Measurements from ENCODE around the gene GKN1. TPM values are rescaled to one million over a fixed set of nuclear protein-coding genes. Genes with fewer than 3 reads are reported as not detected.
"Not testable (repeated sequence)": the region's sequence is repeated elsewhere in the genome, so short reads cannot be mapped to it uniquely, and the experiment has no call there.

Gene GKN1
- total RNA-seq = not detected

DNA sequence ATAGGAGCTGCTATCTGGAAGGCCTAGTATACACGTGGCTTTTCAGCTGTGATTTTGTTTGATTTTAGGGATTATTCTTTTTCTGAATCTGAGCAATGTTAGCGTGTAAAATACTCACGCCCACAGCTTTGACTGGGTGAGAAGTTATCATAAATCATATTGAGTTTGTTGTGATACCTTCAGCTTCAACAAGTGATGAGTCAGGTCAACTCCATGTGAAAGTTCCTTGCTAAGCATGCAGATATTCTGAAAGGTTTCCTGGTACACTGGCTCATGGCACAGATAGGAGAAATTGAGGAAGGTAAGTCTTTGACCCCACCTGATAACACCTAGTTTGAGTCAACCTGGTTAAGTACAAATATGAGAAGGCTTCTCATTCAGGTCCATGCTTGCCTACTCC lies at the start of gene GKN1:
Gene GKN1 (plus strand): TSS at position 386 of the 400 bp plus-strand sequence. CDS start 42 bp downstream, outside the sequence.
- no peak for DNase-seq (ENCODE audit: low spot score)

GRCh38 chr2:68925295-68925896 lies 49.0 kb upstream of the GKN1 start:
- DNase-seq (ENCODE audit: low spot score) = peak; percentile 62

DNA sequence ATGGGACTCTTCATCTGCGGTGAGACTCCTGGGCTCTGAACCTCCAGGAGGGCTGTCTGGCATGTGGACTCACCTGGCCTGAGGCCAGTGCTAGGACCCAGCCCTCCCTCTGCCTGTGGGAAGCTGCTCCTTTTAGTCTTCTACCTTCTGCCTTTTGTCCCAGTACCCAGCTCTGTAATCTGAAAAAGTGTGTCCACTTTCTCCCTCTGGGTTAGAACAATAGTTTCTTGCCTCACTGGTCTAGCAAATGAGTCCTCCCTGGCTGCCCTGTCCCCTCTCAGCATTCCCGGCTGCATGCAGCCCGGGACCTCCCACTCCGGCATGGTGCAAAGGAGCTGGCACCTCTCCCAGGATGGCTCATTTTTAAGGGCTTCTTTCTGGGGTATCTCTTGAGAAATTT lies 47.6 kb upstream of the GKN1 start:
- no peak for DNase-seq (ENCODE audit: low spot score)

GRCh38 chr2:68931149-68931711 lies 43.2 kb upstream of the GKN1 start:
- DNase-seq (ENCODE audit: low spot score) = no peak

GRCh38 chr2:68931799-68932198 lies 42.6 kb upstream of the GKN1 start:
- no peak for DNase-seq (ENCODE audit: low spot score)

DNA sequence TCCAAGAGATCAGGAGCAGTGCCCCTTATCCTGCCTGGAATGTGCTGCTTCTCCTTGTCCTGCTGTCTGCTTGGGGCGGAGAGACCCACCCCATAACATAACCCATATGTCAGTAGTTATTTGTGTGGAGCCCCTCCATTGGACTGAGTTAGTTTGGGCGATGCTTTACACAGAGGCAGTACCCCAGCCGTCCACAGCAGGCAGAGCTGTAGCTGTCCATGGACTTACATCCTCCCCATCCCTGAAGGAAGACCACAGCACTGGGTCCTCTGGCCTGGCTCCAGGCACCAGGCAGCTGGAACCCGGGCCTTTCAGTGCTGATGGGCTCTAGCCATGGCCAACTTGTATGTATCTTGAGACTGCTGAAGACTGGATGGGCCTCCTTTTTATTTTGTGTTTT lies 42.0 kb upstream of the GKN1 start:
- DNase-seq (ENCODE audit: low spot score) = no peak

- DNase-seq (ENCODE audit: low spot score) = no peak
Measured at GRCh38 chr2:68934021-68934420, 40.4 kb upstream of the GKN1 start.

DNA sequence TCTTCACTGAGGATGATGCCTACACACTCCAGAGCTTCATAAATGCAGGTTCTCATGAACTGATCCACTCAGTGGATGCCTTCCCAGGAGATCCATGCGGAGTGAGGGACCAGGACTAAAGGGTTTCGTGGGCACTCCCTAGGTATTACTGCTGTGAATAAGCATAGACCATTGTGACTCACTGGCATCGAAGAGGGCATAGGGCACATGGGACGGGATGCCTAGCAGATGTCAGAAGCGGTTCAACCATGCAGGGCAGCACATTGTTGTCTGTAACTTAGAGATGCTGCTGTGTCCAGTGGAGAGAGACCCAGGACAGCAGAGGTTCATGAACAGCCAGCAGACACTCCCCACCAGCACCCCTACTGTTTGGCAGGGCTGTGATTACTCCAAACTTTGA lies 39.0 kb upstream of the GKN1 start:
- no peak for DNase-seq (ENCODE audit: low spot score)

DNA sequence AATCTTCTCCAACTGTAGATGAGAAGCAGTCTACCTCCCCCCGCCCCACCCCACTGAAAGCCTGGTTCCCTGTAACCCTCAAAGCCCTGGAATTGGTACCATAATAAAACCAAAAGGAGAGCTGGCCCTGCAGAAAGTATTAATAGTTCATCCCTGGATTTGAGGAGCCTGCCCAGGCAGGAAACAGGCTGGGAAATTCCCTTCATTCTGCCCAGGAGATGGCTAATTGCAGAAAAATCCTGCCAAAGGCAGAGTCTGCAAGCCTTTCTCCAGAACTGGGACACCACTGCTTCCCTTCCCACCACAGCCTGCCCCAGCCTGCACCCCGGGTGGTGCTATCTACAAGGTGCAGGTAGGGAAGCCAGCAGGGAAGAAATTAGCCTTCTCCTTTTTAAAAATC lies 38.0 kb upstream of the GKN1 start:
- DNase-seq (ENCODE audit: low spot score) = no peak

GRCh38 chr2:68936889-68937288 lies 37.5 kb upstream of the GKN1 start:
- DNase-seq (ENCODE audit: low spot score) = no peak

DNA sequence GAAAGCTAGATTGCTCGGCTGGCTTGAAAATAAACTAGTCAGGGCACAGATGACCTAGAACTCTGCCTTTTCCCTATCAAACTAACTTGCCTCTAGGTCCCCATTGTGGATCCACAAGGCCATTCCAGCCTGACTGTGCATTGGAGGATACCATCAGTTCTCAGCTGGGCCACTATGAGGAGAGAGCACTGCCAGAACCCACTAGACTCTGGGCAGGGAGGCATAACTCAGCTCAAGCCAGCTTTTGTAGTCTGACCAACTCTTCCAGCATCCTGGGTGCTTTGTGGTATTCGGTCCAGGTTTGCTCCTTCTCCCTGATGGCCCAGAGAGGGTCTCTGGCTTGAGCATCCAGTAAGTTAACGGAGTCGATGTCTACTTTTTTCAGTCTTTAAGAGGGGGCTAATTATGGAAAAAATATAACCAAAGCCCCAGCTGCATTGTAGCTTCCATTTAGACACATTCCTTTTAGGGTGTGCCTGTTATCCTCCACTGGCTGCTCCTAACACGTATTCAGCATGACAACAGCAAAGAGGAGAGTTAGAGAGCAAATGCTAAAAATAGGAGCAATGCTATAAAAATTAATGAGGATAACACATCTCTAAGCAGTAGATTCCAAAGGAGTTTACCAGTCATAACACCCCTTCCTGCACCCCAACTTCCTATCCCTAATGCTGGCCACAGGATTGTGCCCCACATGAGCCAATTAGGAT lies 36.9 kb upstream of the GKN1 start:
- DNase-seq (ENCODE audit: low spot score) = no peak

GRCh38 chr2:68938938-68939337 lies 35.5 kb upstream of the GKN1 start:
- no peak for DNase-seq (ENCODE audit: low spot score)

DNA sequence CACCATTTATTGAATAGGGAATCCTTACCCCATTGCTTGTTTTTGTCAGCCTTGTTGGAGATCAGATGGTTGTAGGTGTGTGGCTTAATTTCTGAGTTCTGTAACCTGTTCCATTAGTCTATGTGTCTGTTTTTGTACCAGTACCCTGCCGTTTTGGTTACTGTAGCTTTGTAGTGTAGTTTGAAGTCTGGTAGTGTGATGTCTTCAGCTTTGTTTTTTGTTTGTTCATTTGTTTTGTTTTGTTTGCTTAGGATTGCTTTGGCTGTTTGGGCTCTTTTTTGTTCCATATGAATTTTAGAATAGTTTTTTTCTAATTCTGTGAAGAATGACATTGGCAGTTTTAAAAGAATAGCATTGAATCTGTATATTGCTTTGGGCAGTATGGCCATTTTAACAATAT lies 34.5 kb upstream of the GKN1 start:
- no peak for DNase-seq (ENCODE audit: low spot score)

- no peak for DNase-seq (ENCODE audit: low spot score)
Measured at GRCh38 chr2:68940369-68940768, 34.1 kb upstream of the GKN1 start.

GRCh38 chr2:68942827-68943226 lies 31.6 kb upstream of the GKN1 start:
- no peak for DNase-seq (ENCODE audit: low spot score)

GRCh38 chr2:68943581-68944568 lies 30.6 kb upstream of the GKN1 start:
- DNase-seq (ENCODE audit: low spot score) = peak; percentile 74

DNA sequence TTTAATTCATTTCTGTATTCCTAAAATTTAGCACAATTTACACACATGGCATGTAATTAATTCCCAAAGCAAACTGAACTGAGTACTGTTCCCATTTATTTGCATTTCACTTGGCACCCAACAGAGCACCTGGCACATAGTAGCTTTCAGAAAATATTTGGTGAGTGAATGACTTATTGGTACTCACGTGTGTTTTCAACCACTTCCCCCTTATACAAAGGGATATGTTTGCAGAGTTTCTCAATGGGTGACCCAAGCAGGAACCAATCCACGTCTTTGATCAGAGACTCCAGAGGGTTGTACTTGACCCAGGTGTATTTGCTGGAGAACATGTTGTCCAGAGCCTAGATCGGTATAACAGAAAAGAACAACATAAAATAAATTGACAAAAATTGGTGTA lies 28.3 kb upstream of the GKN1 start:
- no peak for DNase-seq (ENCODE audit: low spot score)

GRCh38 chr2:68948710-68949109 lies 25.7 kb upstream of the GKN1 start:
- DNase-seq (ENCODE audit: low spot score) = no peak

DNA sequence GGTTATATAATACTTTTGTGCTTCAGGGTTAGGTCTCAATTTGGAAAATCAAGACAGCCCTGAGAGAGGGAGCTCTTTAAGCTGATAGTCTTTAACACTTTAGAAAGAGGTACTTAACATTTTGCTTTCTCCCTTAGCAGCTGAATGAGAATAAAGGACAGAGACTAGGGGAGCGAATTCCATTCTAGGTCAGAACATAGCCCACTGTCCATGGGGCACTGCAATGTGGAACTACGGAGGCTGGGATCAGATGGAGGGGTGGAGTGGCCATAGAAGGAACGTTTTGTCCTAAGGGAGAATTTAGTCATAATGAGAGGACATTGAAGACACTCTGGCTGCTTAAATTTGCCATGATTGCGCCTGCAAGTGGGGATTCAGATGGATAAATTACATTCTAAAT lies 22.5 kb upstream of the GKN1 start:
- no peak for DNase-seq (ENCODE audit: low spot score)

DNA sequence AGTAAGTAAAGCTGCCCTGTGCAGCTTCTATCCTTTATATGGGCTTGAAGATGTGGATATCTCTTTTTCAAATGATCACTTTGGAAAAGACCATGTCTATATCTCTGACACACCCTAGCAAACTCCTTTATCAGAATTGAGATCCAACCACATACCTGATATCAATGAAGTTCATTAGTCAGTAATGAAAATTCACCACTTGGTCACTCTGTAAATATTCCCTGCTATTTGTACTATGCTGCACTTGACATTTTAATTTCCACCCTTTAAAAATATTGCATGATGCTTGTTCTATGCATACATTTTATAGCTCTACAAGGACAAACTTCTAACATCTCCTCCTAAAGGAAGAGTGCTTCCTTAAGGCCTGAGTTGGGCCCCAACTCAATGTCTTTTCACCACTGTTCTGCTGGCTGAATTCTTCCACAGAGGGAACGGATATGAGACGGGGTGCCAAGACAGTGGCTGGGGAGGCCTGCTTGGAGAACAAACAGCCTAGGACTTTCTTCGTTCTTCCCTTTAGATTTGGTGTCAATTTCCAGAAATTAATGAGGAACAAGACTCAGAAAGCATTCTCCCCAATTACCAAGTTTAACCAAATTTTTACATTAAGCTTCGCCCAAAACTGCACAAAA lies 21.4 kb upstream of the GKN1 start, which contains the start of gene GKN2:
Gene GKN2 (minus strand): TSS at position 7 of the 635 bp plus-strand sequence. CDS start 32 bp downstream, outside the sequence.
- DNase-seq (ENCODE audit: low spot score) = no peak

GRCh38 chr2:68955432-68955831 lies 19.0 kb upstream of the GKN1 start:
- not testable (repeated sequence) for DNase-seq (ENCODE audit: low spot score)

- DNase-seq (ENCODE audit: low spot score) = no peak
Measured at GRCh38 chr2:68959001-68959400, 15.4 kb upstream of the GKN1 start.

All from ureter (tissue), 1 donor.